GM12864 (cell line): Measurements from ENCODE around the gene ZBTB25.
"Not testable (repeated sequence)": the region's sequence is repeated elsewhere in the genome, so short reads cannot be mapped to it uniquely, and the experiment has no call there.

ENCODE experiments used
- DNase-seq: peaks from one replicate; pipeline ENCODE4 v3.0.0-alpha.2; 2011; ENCODE audit warnings: low read depth
- H3K4me3 ChIP-seq: 2 replicates; pipeline ENCODE4 v1.5.1; 2011; ENCODE audit warnings: mild to moderate bottlenecking, low read depth, low read length, control low read depth
- CTCF ChIP-seq: IDR thresholded peaks from 2 replicates; pipeline ENCODE4 v1.5.1; 2011; ENCODE audit warnings: low read depth, mild to moderate bottlenecking, moderate library complexity, low read length, control low read depth, inconsistent platforms; ENCODE audit errors: missing control alignments

ZBTB25 gene

DNA sequence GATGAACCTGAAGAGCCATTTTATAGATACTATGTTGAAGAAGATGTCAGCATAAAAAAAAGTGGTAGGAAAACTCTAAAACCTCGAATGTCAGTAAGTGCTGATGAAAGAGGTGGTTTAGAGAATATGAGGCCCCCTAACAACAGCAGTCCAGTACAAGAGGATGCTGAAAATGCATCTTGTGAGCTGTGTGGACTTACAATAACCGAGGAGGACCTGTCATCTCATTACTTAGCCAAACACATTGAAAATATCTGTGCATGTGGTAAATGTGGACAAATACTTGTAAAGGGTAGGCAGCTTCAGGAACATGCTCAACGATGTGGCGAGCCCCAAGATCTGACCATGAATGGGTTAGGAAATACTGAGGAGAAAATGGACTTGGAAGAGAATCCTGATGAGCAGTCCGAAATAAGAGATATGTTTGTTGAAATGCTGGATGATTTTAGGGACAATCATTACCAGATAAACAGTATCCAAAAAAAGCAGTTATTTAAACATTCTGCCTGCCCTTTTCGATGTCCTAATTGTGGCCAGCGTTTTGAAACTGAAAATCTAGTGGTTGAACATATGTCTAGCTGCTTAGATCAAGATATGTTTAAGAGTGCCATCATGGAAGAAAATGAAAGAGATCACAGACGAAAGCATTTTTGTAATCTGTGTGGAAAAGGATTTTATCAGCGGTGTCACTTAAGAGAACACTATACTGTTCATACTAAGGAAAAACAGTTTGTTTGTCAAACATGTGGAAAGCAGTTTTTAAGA is 19.1 kb upstream of the ZBTB25 start:
- H3K4me3 ChIP-seq, result no peak overlapping the region
- no peak for DNase-seq
- no peak for TF ChIP-seq CTCF

- H3K4me3 ChIP-seq, result no peak overlapping the region
- no peak for TF ChIP-seq CTCF
- no peak for DNase-seq
Measured at GRCh38 chr14:64520699-64521098, 17.1 kb upstream of the ZBTB25 start.

DNA sequence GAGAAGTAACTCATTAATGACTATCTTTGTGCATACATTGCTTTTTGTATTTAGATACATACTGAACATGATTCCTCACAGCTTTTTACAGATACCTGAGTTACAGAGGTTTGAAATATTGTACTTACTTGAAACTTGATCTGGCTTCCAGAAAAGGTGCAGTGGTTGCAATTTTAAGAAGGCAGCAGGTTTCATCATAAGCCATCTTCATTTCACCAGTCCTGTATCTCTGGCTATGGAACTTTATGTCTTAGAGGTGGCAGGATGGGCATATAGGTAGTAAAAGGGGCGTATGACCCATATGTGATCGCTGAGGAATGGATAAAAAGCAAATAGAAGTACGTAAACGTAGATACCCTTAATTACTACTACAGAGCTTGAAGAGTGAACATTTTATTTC is 14.6 kb upstream of the ZBTB25 start:
- no peak overlapping the region for H3K4me3 ChIP-seq
- TF ChIP-seq CTCF, result no peak

DNA sequence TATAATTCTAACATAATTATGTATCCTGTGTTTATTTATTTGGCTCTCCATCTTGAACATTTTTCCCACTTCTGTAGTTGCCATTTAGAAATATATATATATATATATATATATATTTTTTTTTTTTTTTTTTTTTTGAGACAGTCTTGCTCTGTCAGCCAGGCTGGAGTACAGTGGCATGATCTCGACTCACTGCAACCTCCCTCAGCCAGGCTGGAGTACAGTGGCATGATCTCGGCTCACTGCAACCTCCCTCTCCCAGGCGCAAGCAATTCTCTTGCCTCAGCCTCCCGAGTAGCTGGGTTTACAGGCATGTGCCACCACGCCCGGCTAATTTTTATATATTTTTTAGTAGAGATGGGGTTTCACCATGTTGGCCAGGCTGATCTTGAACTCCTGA is 14.0 kb upstream of the ZBTB25 start:
- not testable (repeated sequence) for DNase-seq

More for the DNA sequence above, 14.6 kb upstream of the ZBTB25 start:
- no peak for DNase-seq

DNA sequence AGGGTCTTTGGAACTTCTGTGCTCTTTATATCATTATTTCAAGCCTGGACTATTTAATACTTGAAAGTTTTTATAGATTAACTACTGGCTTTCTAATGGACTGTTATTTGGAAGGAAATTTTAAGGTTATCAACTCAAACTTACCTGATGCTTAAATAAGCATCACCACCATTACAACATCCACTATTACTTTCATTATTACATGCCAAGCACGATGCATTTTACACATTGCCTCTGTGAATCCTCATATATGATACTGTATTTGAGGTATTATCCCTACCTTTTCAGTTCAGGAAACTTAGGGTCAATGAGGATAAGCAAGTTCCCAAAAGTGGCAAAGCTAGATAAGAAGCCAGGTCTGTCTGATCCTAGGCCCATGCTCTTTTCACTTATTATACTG is 13.3 kb upstream of the ZBTB25 start:
- DNase-seq, result no peak
- TF ChIP-seq CTCF, result no peak
- no peak overlapping the region for H3K4me3 ChIP-seq

More for the DNA sequence above, 14.0 kb upstream of the ZBTB25 start:
- H3K4me3 ChIP-seq, result not testable (repeated sequence)

DNA sequence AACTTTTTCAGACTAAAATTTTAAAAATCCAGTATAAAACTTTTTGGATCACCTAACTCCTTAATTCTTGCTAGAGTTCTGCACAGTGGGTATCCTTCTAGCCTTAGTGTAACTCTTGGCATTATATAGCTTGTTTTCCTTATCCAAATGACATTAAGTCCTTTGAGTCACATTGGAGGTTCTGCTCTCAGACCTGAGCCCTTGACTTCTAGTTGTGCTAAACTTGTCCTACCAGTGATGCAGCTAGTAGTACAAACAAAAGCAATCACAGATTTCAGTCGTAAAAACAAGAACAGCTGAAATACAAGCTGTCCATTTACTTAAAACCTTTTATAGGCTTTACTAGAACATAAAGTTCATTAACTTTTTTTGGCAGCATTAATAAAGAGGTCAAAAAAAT is 11.4 kb upstream of the ZBTB25 start:
- no peak for DNase-seq
- no peak for TF ChIP-seq CTCF

GRCh38 chr14:64513271-64513670 is 9.6 kb upstream of the ZBTB25 start:
- no peak for DNase-seq
- no peak for TF ChIP-seq CTCF
- no peak overlapping the region for H3K4me3 ChIP-seq

More for the DNA sequence above, 11.4 kb upstream of the ZBTB25 start:
- no peak overlapping the region for H3K4me3 ChIP-seq
